HEK293 (cell line): Measurements from ENCODE around the gene STEAP3.

ENCODE experiments used
- CTCF ChIA-PET: fragments of 350-600 bp; formaldehyde crosslinking; extraction: SDS; loops from one replicate; lab custom pipeline; 2021; ENCODE audit warnings: antibody characterized with exemption; lab: Yijun Ruan, JAX
- POLR2A ChIA-PET: fragments of 300-600 bp; formaldehyde crosslinking; extraction: SDS; loops from one replicate; lab custom pipeline; 2020; ENCODE audit warnings: antibody characterized with exemption, inconsistent platforms; lab: Yijun Ruan, JAX
- H3K27ac ChIP-seq: fragments of 200-500 bp; sonication (Bioruptor generic); 2 replicates; pipeline ENCODE4 v1.5.1; 2014; ENCODE audit warnings: low read depth, low read length, control low read depth, inconsistent platforms; ENCODE audit errors: extremely low read depth
- H3K36me3 ChIP-seq, 2 experiments: fragments of 200-500 bp in 1 of 2; sonication (Bioruptor generic) in 1 of 2; 1 replicate in 1 of 2; 2 replicates in 1 of 2; pipeline ENCODE4 v1.5.1; 2014 to 2017; ENCODE audit warnings: inconsistent platforms in 2 of 2, low read length in 2 of 2; ENCODE audit not compliant: control insufficient read depth in 2 of 2, insufficient read depth in 1 of 2
- H3K4me1 ChIP-seq: fragments of 200-500 bp; sonication (Bioruptor generic); 2 replicates; pipeline ENCODE4 v1.5.1; 2014; ENCODE audit warnings: mild to moderate bottlenecking, low read length, inconsistent platforms; ENCODE audit not compliant: control insufficient read depth, insufficient read depth
- H3K4me3 ChIP-seq: 2 replicates; pipeline ENCODE4 v1.5.1; 2011; ENCODE audit warnings: low read depth, mild to moderate bottlenecking, control low read depth, low read length, moderate library complexity
- H3K9me3 ChIP-seq: fragments of 200-500 bp; sonication (Bioruptor generic); 2 replicates; pipeline ENCODE4 v1.5.1; 2014; ENCODE audit warnings: low read depth, low read length, inconsistent platforms; ENCODE audit not compliant: control insufficient read depth, insufficient read depth
- BCL11A ChIP-seq: fragments of 450-650 bp; formaldehyde crosslinking; IDR thresholded peaks from 2 replicates; pipeline ENCODE4 v1.5.1; 2016; ENCODE audit warnings: low read depth, missing biosample characterization, missing genetic modification characterization
- GLIS1 ChIP-seq: fragments of 450-650 bp; formaldehyde crosslinking; IDR thresholded peaks from 2 replicates; pipeline ENCODE4 v1.5.1; 2016; ENCODE audit warnings: missing biosample characterization, missing genetic modification characterization
- PRDM4 ChIP-seq: fragments of 450-650 bp; formaldehyde crosslinking; IDR thresholded peaks from 2 replicates; pipeline ENCODE4 v1.5.1; 2017; ENCODE audit warnings: missing biosample characterization, missing genetic modification characterization
- YY1 ChIP-seq: fragments of 450-650 bp; formaldehyde crosslinking; IDR thresholded peaks from 2 replicates; pipeline ENCODE4 v1.5.1; 2018; ENCODE audit warnings: missing biosample characterization, missing genetic modification characterization
- ZBTB1 ChIP-seq: fragments of 450-650 bp; formaldehyde crosslinking; IDR thresholded peaks from 2 replicates; pipeline ENCODE4 v1.5.1; 2016; ENCODE audit warnings: missing biosample characterization, missing genetic modification characterization
- ZFP37 ChIP-seq: fragments of 450-650 bp; formaldehyde crosslinking; IDR thresholded peaks from 2 replicates; pipeline ENCODE4 v1.5.1; 2016; ENCODE audit warnings: missing biosample characterization, missing genetic modification characterization
- ZNF114 ChIP-seq: fragments of 450-650 bp; formaldehyde crosslinking; IDR thresholded peaks from 2 replicates; pipeline ENCODE4 v1.5.0; 2017; ENCODE audit warnings: missing biosample characterization, missing genetic modification characterization
- ZNF121 ChIP-seq: fragments of 450-650 bp; formaldehyde crosslinking; IDR thresholded peaks from 2 replicates; pipeline ENCODE4 v1.5.1; 2016; ENCODE audit warnings: missing biosample characterization, missing genetic modification characterization
- ZNF140 ChIP-seq: fragments of 450-650 bp; formaldehyde crosslinking; IDR thresholded peaks from 2 replicates; pipeline ENCODE4 v1.5.1; 2016; ENCODE audit warnings: missing biosample characterization, missing genetic modification characterization
- ZNF146 ChIP-seq: fragments of 450-650 bp; formaldehyde crosslinking; IDR thresholded peaks from 2 replicates; pipeline ENCODE4 v1.5.1; 2016; ENCODE audit warnings: missing biosample characterization, missing genetic modification characterization
- ZNF16 ChIP-seq: fragments of 450-650 bp; formaldehyde crosslinking; IDR thresholded peaks from 2 replicates; pipeline ENCODE4 v1.5.1; 2016; ENCODE audit warnings: low read depth, missing biosample characterization, missing genetic modification characterization
- ZNF202 ChIP-seq: fragments of 450-650 bp; formaldehyde crosslinking; IDR thresholded peaks from 2 replicates; pipeline ENCODE4 v1.5.1; 2016; ENCODE audit warnings: missing biosample characterization, missing genetic modification characterization, borderline replicate concordance
- ZNF341 ChIP-seq: fragments of 450-650 bp; formaldehyde crosslinking; IDR thresholded peaks from 2 replicates; pipeline ENCODE4; 2016; ENCODE audit warnings: low read depth, missing biosample characterization, missing genetic modification characterization
- ZNF416 ChIP-seq: fragments of 450-650 bp; formaldehyde crosslinking; IDR thresholded peaks from 2 replicates; pipeline ENCODE4 v1.5.1; 2016; ENCODE audit warnings: missing biosample characterization, missing genetic modification characterization
- ZNF544 ChIP-seq: fragments of 450-650 bp; formaldehyde crosslinking; IDR thresholded peaks from 2 replicates; pipeline ENCODE4 v1.5.0; 2017; ENCODE audit warnings: missing biosample characterization, missing genetic modification characterization
- ZNF548 ChIP-seq: fragments of 450-650 bp; formaldehyde crosslinking; IDR thresholded peaks from 2 replicates; pipeline ENCODE4 v1.5.1; 2016; ENCODE audit warnings: missing biosample characterization, missing genetic modification characterization
- ZNF658 ChIP-seq: fragments of 450-650 bp; formaldehyde crosslinking; IDR thresholded peaks from 2 replicates; pipeline ENCODE4; 2016; ENCODE audit warnings: missing biosample characterization, missing genetic modification characterization
- ZNF664 ChIP-seq: fragments of 450-650 bp; formaldehyde crosslinking; IDR thresholded peaks from 2 replicates; pipeline ENCODE4 v1.5.1; 2016; ENCODE audit warnings: missing biosample characterization, missing genetic modification characterization
- ZNF747 ChIP-seq: fragments of 450-650 bp; formaldehyde crosslinking; IDR thresholded peaks from 2 replicates; pipeline ENCODE4 v1.5.1; 2016; ENCODE audit warnings: missing biosample characterization, missing genetic modification characterization
- ZSCAN23 ChIP-seq: fragments of 450-650 bp; formaldehyde crosslinking; IDR thresholded peaks from 2 replicates; pipeline ENCODE4 v1.5.1; 2016; ENCODE audit warnings: missing biosample characterization, missing genetic modification characterization
- TF ChIP-seq, protein P1 (sequence below): fragments of 450-650 bp; formaldehyde crosslinking; IDR thresholded peaks from 2 replicates; pipeline ENCODE4 v1.5.1; 2016; ENCODE audit warnings: missing biosample characterization, missing genetic modification characterization
- TF ChIP-seq, protein P2 (sequence below): fragments of 450-650 bp; formaldehyde crosslinking; IDR thresholded peaks from 2 replicates; pipeline ENCODE4 v1.5.1; 2016; ENCODE audit warnings: missing biosample characterization, missing genetic modification characterization, borderline replicate concordance

STEAP3 gene

GRCh38 chr2:119289642-119290041 is 66.0 kb downstream of the STEAP3 start:
- TF ChIP-seq BCL11A (tag by site-specific recombination) (no peak), ZNF747 (tag by site-specific recombination) (no peak), ZNF341 (tag by site-specific recombination) (no peak), ZNF544 (tag by site-specific recombination) (no peak), ZNF114 (tag by site-specific recombination) (no peak), ZFP37 (tag by site-specific recombination) (no peak), ZNF548 (tag by site-specific recombination) (no peak), ZNF658 (tag by site-specific recombination) (no peak), GLIS1 (tag by site-specific recombination) (no peak), ZBTB1 (tag by site-specific recombination) (no peak), ZNF121 (tag by site-specific recombination) (no peak), ZNF146 (tag by site-specific recombination) (no peak)
- ChIA-PET CTCF (interaction anchor here (0.6 to 3.4 kb wide), 5 partner anchors 8 to 1583 kb away, joined by 3 to 33 read pairs (median 5); no protein-coding TSS in a partner anchor), POLR2A (no interaction called here)
- Histone ChIP-seq H3K27ac (no peak overlapping the region), H3K4me3 (no peak overlapping the region), H3K9me3 (no peaks in the 10 kb centered on the region), H3K4me1 (0 out of 2 replicates have a peak, but pooled peaks cover 3% of the 10 kb centered on the region), H3K36me3 (no peaks in the 10 kb centered on the region)

DNA sequence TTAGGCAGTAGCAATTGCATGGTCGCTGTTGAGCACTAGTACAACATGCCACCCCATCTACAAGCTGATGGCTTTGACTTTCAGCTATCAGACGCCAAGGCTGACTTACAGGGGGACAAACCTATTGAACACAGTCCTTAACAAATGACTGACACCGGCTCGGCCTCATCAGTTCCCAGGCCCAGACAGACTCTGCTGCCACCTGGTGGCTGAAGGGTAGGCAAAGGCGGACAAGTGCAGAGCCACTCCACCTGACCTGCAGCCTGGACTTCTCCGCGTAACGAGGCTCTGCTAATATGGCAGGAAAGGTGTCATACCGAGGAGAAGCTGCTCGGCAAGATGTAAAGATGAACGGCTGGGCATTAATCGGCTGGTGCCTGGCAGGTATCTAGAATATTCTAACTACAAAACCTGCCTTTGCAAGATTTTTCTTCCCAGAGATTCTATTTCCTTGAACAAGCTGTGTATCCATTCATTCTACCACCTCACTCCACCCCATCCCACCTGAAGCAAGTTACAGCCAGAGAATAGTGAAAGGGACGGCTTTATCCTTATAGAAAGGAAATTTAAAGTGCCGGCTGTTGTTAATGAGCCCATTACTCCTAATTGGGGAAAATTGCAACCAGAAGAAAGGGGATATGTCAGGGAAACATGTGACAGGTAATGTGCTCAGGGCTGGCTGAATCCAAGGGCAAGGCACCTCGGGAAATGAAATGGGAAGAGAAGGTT is 67.4 kb downstream of the STEAP3 start:
- TF ChIP-seq ZNF202 (no peak), ZNF140 (tag by site-specific recombination) (no peak), ZSCAN23 (tag by site-specific recombination) (no peak), PRDM4 (tag by site-specific recombination) (no peak), ZNF16 (tag by site-specific recombination) (no peak)
- CTCF ChIA-PET, result interaction anchor here (0.7 to 3.4 kb wide), 9 partner anchors 10 to 1279 kb away, joined by 3 to 33 read pairs (median 4); no protein-coding TSS in a partner anchor
- Histone ChIP-seq H3K4me1 (0 out of 2 replicates have a peak, but pooled peaks cover 3% of the 10 kb centered on the region), H3K36me3 (no peaks in the 10 kb centered on the region), H3K4me3 (no peak overlapping the region), H3K27ac (no peak overlapping the region), H3K9me3 (no peaks in the 10 kb centered on the region)
- POLR2A ChIA-PET, result no interaction called here

DNA sequence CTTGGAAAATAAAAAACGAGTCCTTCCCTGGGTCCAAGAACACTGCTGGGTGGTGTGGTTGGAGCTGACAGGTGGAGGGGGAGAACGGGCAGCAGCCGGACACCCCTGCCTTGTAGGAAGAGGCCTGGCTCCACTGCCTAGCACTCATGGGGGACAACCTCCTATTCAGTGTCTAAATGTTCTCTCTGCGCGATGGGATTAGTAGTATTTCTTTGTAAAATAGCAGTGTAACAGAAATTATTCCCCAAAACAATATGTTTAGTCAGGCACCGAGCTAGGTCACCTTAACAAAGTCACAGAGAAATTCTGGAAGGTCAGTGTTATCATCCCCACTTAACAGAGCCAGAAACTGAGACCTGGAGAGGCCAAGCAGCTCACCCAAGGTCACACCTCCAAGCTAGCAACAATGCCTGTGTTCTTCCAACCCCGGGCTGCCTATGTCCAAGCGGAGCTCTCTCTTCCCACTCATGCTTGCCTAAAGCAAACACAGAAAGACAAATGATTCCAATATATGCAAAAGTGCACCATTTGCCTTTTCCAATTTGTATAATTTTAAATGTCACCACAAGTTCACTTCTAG is 68.0 kb downstream of the STEAP3 start:
- H3K4me1 ChIP-seq, result 0 out of 2 replicates have a peak, but pooled peaks cover 3% of the 10 kb centered on the region
- no peak overlapping the region for H3K27ac ChIP-seq
- ChIA-PET CTCF (interaction anchor here (0.7 to 3.4 kb wide), 9 partner anchors 9 to 410 kb away, joined by 3 to 33 read pairs (median 4); no protein-coding TSS in a partner anchor), POLR2A (no interaction called here)
- no peak overlapping the region for H3K4me3 ChIP-seq
- no peaks in the 10 kb centered on the region for H3K36me3 ChIP-seq
- H3K9me3 ChIP-seq, result no peaks in the 10 kb centered on the region
- TF ChIP-seq YY1 (no peak), ZNF664 (no peak), ZNF416 (tag by site-specific recombination) (no peak)
- TF ChIP-seq, protein P1, sequence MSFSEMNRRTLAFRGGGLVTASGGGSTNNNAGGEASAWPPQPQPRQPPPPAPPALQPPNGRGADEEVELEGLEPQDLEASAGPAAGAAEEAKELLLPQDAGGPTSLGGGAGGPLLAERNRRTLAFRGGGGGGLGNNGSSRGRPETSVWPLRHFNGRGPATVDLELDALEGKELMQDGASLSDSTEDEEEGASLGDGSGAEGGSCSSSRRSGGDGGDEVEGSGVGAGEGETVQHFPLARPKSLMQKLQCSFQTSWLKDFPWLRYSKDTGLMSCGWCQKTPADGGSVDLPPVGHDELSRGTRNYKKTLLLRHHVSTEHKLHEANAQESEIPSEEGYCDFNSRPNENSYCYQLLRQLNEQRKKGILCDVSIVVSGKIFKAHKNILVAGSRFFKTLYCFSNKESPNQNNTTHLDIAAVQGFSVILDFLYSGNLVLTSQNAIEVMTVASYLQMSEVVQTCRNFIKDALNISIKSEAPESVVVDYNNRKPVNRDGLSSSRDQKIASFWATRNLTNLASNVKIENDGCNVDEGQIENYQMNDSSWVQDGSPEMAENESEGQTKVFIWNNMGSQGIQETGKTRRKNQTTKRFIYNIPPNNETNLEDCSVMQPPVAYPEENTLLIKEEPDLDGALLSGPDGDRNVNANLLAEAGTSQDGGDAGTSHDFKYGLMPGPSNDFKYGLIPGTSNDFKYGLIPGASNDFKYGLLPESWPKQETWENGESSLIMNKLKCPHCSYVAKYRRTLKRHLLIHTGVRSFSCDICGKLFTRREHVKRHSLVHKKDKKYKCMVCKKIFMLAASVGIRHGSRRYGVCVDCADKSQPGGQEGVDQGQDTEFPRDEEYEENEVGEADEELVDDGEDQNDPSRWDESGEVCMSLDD (tag by site-specific recombination), result no peak
- TF ChIP-seq, protein P2, sequence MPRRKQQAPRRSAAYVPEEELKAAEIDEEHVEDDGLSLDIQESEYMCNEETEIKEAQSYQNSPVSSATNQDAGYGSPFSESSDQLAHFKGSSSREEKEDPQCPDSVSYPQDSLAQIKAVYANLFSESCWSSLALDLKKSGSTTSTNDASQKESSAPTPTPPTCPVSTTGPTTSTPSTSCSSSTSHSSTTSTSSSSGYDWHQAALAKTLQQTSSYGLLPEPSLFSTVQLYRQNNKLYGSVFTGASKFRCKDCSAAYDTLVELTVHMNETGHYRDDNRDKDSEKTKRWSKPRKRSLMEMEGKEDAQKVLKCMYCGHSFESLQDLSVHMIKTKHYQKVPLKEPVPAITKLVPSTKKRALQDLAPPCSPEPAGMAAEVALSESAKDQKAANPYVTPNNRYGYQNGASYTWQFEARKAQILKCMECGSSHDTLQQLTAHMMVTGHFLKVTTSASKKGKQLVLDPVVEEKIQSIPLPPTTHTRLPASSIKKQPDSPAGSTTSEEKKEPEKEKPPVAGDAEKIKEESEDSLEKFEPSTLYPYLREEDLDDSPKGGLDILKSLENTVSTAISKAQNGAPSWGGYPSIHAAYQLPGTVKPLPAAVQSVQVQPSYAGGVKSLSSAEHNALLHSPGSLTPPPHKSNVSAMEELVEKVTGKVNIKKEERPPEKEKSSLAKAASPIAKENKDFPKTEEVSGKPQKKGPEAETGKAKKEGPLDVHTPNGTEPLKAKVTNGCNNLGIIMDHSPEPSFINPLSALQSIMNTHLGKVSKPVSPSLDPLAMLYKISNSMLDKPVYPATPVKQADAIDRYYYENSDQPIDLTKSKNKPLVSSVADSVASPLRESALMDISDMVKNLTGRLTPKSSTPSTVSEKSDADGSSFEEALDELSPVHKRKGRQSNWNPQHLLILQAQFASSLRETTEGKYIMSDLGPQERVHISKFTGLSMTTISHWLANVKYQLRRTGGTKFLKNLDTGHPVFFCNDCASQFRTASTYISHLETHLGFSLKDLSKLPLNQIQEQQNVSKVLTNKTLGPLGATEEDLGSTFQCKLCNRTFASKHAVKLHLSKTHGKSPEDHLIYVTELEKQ (tag by site-specific recombination), result no peak
